ENCODE results near the gene LMX1B. TPM values are rescaled to one million over a fixed set of nuclear protein-coding genes. Genes with fewer than 3 reads are reported as not detected.

The LMX1B gene
- total and polyA plus RNA-seq, 7 donors: 0.12 to 1.4 (median 0.16) TPM; not detected in 2

- peak overlapping the region in 3 of 4 donors; percentile 1 to 22 (median 15) for H3K4me3 ChIP-seq
- peaks cover 69 to 96% (median 90%) of the 10 kb centered on the region in 3 donors for H3K27me3 ChIP-seq
- TF ChIP-seq POLR2AphosphoS5 (IDR thresholded peaks at IDR 0.05) (no peak), EP300 (IDR thresholded peaks at IDR 0.05) (no peak), POLR2A (IDR thresholded peaks at IDR 0.05) (no peak), CTCF (IDR thresholded peaks at IDR 0.05) (no peak)
- intact Hi-C loops (cut with DNase I): no loop called here
- H3K4me1 ChIP-seq: peaks cover 0 to 53% (median 49%) of the 10 kb centered on the region in 4 donors
- no peaks in the 10 kb centered on the region for H3K9me3 ChIP-seq
- H3K36me3 ChIP-seq: no peaks in the 10 kb centered on the region
- 32% methylated on average over 14 of the region's 14 CpGs for whole genome bisulfite sequencing, 2 donors
- DNase-seq: no peak
- no peak overlapping the region for H3K27ac ChIP-seq
Measured at GRCh38 chr9:126615791-126616447, 2.2 kb downstream of the LMX1B start.

GRCh38 chr9:126616521-126616976 is 2.8 kb downstream of the LMX1B start:
- TF ChIP-seq EP300 (IDR thresholded peaks at IDR 0.05) (no peak), POLR2AphosphoS5 (IDR thresholded peaks at IDR 0.05) (no peak), CTCF (IDR thresholded peaks at IDR 0.05) (no peak), POLR2A (IDR thresholded peaks at IDR 0.05) (no peak)
- no peak overlapping the region for H3K4me3 ChIP-seq
- H3K27ac ChIP-seq: no peak overlapping the region
- peaks cover 66 to 96% (median 89%) of the 10 kb centered on the region in 3 donors for H3K27me3 ChIP-seq
- intact Hi-C loops (cut with DNase I): no loop called here
- no peak for DNase-seq
- H3K36me3 ChIP-seq: no peaks in the 10 kb centered on the region
- H3K4me1 ChIP-seq: peaks cover 0 to 47% (median 43%) of the 10 kb centered on the region in 4 donors
- WGBS, 2 donors: 61 to 64% methylated on average over 10 of the region's 10 CpGs
- H3K9me3 ChIP-seq: no peaks in the 10 kb centered on the region

- H3K4me3 ChIP-seq: no peak overlapping the region
- TF ChIP-seq POLR2A (IDR thresholded peaks at IDR 0.05): no peak
- no peak for TF ChIP-seq POLR2AphosphoS5 (IDR thresholded peaks at IDR 0.05)
- no peak for TF ChIP-seq EP300 (IDR thresholded peaks at IDR 0.05)
- no peak for TF ChIP-seq CTCF (IDR thresholded peaks at IDR 0.05)
- intact Hi-C loops (cut with DNase I): no loop called here
- H3K9me3 ChIP-seq: no peaks in the 10 kb centered on the region
- no peak for DNase-seq
- peaks cover 0 to 40% (median 36%) of the 10 kb centered on the region in 4 donors for H3K4me1 ChIP-seq
- no peaks in the 10 kb centered on the region for H3K36me3 ChIP-seq
- no peak overlapping the region for H3K27ac ChIP-seq
- WGBS, 2 donors: 18 to 24% methylated on average over 18 of the region's 18 CpGs
- H3K27me3 ChIP-seq: peaks cover 66 to 96% (median 92%) of the 10 kb centered on the region in 3 donors
Measured at GRCh38 chr9:126617003-126617822, 3.5 kb downstream of the LMX1B start.

GRCh38 chr9:126617823-126618165 is 4.1 kb downstream of the LMX1B start:
- TF ChIP-seq POLR2AphosphoS5 (IDR thresholded peaks at IDR 0.05): no peak
- no peak for TF ChIP-seq POLR2A (IDR thresholded peaks at IDR 0.05)
- no peak for TF ChIP-seq EP300 (IDR thresholded peaks at IDR 0.05)
- no peak for TF ChIP-seq CTCF (IDR thresholded peaks at IDR 0.05)
- H3K27ac ChIP-seq: no peak overlapping the region
- no peak for DNase-seq
- intact Hi-C loops (cut with DNase I): no loop called here
- H3K27me3 ChIP-seq: peaks cover 66 to 96% (median 91%) of the 10 kb centered on the region in 3 donors
- WGBS, 2 donors: 13 to 15% methylated on average over 12 of the region's 12 CpGs
- H3K9me3 ChIP-seq: no peaks in the 10 kb centered on the region
- H3K36me3 ChIP-seq: no peaks in the 10 kb centered on the region
- H3K4me3 ChIP-seq: no peak overlapping the region
- H3K4me1 ChIP-seq: peaks cover 0 to 35% (median 30%) of the 10 kb centered on the region in 4 donors

Measured in sigmoid colon (tissue), 7 donors.